Endothelial cell of hepatic sinusoid (primary cell): ENCODE measurements around the gene ATG2A.

Source experiments
- in situ Hi-C: cut with HindIII; loops from 2 replicates; pipeline ENCODE4 v1.10.0; 2017; ENCODE audit warnings: low sequenced_read_pairs

The ATG2A gene

DNA sequence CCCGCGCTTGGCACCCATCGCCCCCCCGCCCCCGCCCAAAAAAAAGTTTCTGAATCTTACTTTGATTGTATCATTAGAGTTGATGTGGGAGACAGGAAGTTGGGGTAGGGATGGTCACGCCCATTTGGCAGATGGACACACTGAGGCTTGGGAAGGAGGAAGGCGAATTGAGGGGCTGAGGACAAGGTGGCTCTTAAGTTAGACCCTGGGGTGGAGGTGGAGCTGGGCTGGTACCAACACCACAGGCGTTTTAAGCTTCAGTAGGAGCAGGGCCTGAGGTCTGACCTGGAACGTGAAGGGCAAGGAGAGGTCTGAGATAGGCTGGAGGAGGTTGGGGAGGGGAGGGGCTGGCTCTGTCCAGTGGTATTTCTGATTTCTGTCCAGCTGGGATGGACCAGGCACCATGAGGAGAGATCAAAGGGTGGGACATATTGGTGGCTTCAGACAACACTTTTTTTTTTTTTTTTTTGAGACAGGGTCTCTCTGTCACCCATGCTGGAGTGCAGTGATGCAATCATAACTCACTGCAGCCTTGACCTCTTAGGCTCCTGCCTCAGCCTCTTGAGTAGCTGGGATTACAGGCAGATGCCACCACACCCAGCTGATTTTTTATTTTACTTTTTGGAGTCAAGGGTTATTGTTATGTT is 71.8 kb downstream of the ATG2A start:
- in situ Hi-C loops, result loop anchor here (5.0 kb wide), 2 partner anchors 47 to 87 kb away; no protein-coding TSS in a partner anchor
